ENCODE results near the gene UQCC5.

Gene UQCC5, protein sequence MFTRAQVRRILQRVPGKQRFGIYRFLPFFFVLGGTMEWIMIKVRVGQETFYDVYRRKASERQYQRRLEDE

GRCh38 chr3:52536369-52537164 is at the start of gene UQCC5:
Gene UQCC5, plus strand, starts transcription at chr3:52536605. Its CDS starts 151 bp downstream, at chr3:52536756.
- DNase-seq, result peak; percentile 99

- DNase-seq, result no peak
These were observed 49.2 kb upstream of the UQCC5 start for GRCh38 chr3:52487050-52487787.

DNA sequence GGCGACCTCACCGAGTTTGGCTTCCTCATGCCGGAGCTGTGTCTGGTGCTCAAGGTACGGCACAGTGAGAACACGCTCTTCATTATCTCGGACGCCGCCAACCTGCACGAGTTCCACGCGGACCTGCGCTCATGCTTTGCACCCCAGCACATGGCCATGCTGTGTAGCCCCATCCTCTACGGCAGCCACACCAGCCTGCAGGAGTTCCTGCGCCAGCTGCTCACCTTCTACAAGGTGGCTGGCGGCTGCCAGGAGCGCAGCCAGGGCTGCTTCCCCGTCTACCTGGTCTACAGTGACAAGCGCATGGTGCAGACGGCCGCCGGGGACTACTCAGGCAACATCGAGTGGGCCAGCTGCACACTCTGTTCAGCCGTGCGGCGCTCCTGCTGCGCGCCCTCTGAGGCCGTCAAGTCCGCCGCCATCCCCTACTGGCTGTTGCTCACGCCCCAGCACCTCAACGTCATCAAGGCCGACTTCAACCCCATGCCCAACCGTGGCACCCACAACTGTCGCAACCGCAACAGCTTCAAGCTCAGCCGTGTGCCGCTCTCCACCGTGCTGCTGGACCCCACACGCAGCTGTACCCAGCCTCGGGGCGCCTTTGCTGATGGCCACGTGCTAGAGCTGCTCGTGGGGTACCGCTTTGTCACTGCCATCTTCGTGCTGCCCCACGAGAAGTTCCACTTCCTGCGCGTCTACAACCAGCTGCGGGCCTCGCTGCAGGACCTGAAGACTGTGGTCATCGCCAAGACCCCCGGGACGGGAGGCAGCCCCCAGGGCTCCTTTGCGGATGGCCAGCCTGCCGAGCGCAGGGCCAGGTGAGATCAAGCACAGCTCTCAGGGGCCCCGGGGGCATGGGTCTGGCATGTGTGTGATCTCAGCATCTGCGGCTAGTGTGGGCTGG is 48.4 kb upstream of the UQCC5 start:
- DNase-seq, result no peak

DNA sequence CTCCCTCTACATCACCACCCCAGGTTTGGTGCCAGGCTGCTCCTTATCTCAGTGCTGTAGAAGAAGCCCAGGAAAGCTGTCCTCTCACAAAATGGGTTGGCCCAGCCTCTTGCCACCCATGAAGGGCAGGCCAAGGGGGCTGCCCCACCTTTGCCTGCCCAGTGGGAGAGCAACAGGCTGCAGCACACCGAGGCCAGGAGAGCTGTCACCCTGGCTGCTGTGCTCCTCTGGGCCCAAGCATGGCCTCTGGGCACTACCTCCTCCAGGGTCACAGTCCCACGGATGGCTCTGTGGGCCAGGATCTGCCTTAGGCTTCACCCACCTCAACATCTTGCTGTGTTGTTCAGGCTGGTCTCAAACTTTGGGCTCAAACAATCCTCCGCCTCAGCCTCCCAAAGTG is 47.7 kb upstream of the UQCC5 start:
- no peak for DNase-seq

DNA sequence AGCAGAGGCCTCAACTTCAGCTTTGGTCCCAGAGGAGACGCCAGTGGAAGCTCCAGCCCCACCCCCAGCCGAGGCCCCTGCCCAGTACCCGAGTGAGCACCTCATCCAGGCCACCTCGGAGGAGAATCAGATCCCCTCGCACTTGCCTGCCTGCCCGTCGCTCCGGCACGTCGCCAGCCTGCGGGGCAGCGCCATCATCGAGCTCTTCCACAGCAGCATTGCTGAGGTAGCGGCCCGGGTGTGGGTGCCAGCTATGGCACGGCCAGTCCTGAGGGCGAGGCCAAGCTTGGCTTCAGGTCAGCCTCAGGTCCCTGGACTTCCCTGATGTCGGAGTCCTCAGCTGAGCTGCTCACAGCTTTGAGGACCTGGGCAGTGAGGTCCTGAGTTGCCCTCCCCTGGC is 47.0 kb upstream of the UQCC5 start:
- DNase-seq, result no peak

- no peak for DNase-seq
These were observed 46.1 kb upstream of the UQCC5 start for GRCh38 chr3:52490035-52490938.

- DNase-seq, result no peak
These were observed 45.4 kb upstream of the UQCC5 start for GRCh38 chr3:52490939-52491526.

DNA sequence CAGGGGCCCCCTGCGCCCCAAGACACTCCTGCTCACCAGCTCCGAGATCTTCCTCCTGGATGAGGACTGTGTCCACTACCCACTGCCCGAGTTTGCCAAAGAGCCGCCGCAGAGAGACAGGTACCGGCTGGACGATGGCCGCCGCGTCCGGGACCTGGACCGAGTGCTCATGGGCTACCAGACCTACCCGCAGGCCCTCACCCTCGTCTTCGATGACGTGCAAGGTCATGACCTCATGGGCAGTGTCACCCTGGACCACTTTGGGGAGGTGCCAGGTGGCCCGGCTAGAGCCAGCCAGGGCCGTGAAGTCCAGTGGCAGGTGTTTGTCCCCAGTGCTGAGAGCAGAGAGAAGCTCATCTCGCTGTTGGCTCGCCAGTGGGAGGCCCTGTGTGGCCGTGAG is 44.3 kb upstream of the UQCC5 start:
- DNase-seq, result no peak

DNA sequence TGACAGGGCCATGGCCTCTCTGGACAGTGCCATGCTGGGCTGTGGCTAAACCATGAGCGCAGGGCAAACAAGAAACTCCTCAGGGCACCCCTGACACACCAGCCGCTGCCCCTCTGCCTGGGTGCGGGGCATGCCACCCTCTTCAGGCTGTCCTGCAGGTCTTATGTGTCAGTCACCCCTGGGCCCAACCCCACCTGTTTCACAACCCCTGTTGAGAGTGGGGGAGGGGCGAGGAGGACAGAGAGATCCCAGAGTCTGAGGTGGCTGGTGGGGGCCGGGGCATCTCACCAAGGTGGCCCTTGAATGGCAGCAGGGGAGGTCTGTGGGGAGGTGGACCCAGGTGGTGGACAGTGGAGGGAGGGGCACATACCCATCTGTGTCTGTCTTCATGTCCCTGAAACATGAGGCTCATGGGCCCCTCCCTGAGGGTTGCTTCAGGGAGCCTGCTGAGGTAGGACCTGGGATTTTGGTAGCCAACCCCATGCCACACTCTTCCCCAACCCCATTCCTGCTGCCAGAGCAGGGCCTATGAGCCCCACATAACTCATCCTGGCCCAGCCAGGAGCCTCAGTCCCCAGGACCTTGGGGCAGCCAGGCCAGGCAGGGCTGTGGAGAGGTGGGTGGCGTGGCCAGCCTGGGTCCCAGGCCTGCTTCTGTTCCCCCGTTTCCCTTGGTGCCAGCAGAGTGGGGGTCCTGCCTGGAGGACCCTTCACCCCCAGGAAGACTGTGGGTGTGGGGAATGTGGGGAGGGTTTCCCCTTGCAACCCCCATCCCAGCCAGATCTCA is 43.0 kb upstream of the UQCC5 start:
- no peak for DNase-seq

GRCh38 chr3:52494445-52494844 is 42.0 kb upstream of the UQCC5 start:
- no peak for DNase-seq

GRCh38 chr3:52494886-52495495 is 41.4 kb upstream of the UQCC5 start, which contains the start of gene STAB1:
Gene STAB1, plus strand, starts transcription at chr3:52495338. Its CDS starts 76 bp downstream, at chr3:52495414.
- DNase-seq, result no peak

DNA sequence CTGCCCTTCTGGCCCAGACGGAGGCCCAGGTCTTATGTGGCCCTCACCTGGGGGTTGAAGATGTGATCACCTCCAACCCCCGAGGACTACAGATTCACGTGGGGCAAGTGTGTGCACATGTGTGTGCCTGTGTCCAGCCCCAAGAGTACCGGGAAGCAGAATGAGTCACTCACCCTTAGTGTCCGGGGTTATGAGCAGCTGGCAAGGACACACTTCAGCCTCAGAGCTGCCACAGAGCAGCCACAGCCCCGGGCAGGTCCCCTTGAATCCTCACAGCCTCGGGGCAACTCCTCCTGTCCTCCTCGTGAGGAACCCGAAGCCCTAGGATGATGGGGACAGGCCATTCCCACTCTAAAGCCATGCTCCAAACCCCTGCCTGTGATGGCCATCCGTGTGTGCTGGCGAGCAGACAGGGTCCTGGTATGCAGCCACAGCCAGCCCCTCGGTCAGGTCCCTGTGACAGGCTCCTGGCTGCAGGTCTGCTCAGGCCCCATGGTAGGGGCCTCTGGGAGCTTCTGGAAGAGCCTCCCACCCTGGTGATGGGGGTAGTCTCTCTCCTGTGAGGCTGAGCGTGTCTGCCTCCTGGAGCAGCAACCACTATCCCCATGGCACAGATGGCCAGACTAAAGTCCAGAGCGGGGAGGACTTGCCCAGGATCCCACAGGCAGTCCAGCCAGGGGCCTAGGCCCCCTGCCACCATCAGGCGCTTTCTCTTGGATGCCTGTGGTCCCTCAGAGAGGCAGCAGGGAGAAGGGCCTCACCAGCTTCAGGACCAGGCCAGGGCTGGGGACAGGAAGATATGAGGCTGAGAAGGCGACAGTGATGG is 40.4 kb upstream of the UQCC5 start:
- no peak for DNase-seq

GRCh38 chr3:52498137-52499054 is 38.0 kb upstream of the UQCC5 start:
- peak; percentile 83 for DNase-seq

DNA sequence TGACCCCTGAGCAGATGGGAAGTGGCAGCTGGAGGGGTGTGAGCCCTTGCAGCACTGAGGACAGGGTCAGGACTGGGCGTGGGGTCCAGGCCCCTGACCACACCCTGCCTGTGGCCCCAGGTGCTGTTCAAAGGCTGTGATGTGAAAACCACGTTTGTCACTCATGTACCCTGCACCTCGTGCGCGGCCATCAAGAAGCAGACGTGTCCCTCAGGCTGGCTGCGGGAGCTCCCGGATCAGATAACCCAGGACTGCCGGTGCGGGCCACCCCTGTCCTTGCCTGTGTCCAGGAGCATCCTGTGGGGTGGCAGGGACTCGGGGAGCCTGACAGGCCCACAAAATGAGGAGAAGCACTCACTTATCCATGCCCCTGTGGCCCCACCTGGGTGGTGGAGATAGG is 35.4 kb upstream of the UQCC5 start:
- DNase-seq, result no peak

DNA sequence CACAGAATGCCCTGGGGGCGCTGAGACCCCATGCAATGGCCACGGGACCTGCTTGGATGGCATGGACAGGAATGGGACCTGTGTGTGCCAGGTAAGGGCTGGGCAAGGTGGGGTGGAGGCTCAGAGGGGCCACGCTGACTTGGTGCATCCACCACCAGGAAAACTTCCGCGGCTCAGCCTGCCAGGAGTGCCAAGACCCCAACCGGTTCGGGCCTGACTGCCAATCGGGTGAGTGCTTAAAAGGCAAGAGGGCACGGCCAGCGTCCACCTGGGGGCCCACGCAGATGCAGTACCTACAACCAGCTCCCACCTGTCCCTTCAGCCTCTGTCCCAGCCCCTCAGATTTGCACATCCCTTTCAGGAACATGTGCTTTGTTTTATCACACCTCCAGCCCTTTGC is 34.4 kb upstream of the UQCC5 start:
- no peak for DNase-seq

DNA sequence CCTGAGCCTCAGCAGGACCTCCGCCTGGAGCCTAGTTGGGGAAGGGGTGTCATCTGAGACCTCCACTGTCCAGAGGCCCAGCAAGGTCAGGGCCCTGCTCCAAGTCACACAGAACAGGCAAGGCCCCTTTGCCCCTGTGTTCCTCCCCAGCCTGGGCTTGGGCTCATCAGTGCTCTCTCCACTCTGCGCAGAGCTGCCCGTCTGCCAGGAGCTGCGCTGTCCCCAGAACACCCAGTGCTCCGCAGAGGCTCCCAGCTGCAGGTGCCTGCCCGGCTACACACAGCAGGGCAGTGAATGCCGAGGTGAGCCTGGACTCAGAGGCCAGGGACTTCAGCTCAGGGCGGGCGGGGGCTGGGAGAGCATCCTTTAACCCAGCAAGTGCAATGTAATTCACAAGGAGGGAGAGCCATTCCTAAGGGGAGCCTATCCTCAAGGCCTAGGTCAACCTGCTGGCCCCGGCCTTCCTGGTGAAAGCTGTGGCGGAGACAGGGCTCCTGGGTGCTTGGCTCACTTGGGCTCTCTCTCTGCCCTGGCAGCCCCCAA is 33.5 kb upstream of the UQCC5 start:
- DNase-seq, result no peak

DNA sequence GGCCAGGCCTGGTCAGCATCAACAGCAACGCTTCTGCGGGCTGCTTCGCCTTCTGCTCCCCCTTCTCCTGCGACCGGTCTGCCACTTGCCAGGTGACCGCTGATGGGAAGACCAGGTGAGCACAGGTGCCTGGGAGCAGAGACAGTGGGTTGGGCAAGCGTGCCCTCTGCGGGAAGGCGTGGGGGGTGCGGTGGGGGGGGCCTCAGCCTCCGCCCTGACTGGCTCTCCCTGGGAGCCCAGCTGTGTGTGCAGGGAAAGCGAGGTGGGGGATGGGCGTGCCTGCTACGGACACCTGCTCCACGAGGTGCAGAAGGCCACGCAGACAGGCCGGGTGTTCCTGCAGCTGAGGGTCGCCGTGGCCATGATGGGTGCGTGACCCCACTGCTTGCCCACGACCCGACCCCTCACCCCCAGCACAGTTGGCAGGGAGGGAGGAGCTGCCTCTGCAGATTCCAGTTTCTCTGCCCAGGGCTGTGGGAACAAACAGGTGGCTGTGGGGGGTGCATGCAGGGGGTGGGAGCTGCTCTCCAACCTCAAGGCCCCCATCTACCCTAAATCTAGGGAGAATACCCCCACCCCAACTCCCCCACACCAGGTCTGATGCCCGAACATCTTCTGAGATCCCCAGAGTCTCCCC is 32.5 kb upstream of the UQCC5 start:
- DNase-seq, result no peak

All from OCI-M1 (cell line).